Astrocyte of the spinal cord (primary cell): ENCODE results near the gene TPK1.

Experiments
- DNase-seq: peaks from one replicate; pipeline ENCODE4 v3.0.0; 2011; ENCODE audit warnings: low read depth, low spot score
- H3K4me3 ChIP-seq: 2 replicates; pipeline ENCODE4 v1.5.1; 2011; ENCODE audit warnings: low read depth, mild to moderate bottlenecking, low read length, moderate library complexity
- CTCF ChIP-seq: IDR thresholded peaks from 2 replicates; pipeline ENCODE4 v1.5.1; 2012; ENCODE audit warnings: low read depth, mild to moderate bottlenecking, low read length, inconsistent platforms
- in situ Hi-C: cut with HindIII; loops from 2 replicates; pipeline ENCODE4 v1.10.0; 2017; ENCODE audit warnings: low sequenced_read_pairs

TPK1 gene

GRCh38 chr7:144459635-144460034 lies 376.2 kb downstream of the TPK1 start:
- in situ Hi-C loops = no loop called here
- DNase-seq = no peak
- H3K4me3 ChIP-seq = no peak overlapping the region
- TF ChIP-seq CTCF = no peak

GRCh38 chr7:144455040-144455404 lies 380.8 kb downstream of the TPK1 start:
- no peak overlapping the region for H3K4me3 ChIP-seq
- in situ Hi-C loops = no loop called here
- no peak for DNase-seq
- TF ChIP-seq CTCF = no peak

GRCh38 chr7:144454256-144455039 lies 381.4 kb downstream of the TPK1 start:
- peak; percentile 43 for TF ChIP-seq CTCF

GRCh38 chr7:144452064-144452463 lies 383.8 kb downstream of the TPK1 start:
- no peak overlapping the region for H3K4me3 ChIP-seq
- TF ChIP-seq CTCF = no peak
- no peak for DNase-seq
- in situ Hi-C loops = no loop called here

More at GRCh38 chr7:144454256-144455039, 381.4 kb downstream of the TPK1 start:
- peak; percentile 2 for DNase-seq
- in situ Hi-C loops = no loop called here
- H3K4me3 ChIP-seq = no peak overlapping the region

- no peak for TF ChIP-seq CTCF
- no peak overlapping the region for H3K4me3 ChIP-seq
- DNase-seq = no peak
- in situ Hi-C loops = no loop called here
Measured at GRCh38 chr7:144445590-144445989, 390.3 kb downstream of the TPK1 start.

GRCh38 chr7:144439717-144440205 lies 396.1 kb downstream of the TPK1 start:
- no peak for TF ChIP-seq CTCF
- no peak overlapping the region for H3K4me3 ChIP-seq
- no peak for DNase-seq
- in situ Hi-C loops = no loop called here

- no peak for DNase-seq
- H3K4me3 ChIP-seq = no peak overlapping the region
- TF ChIP-seq CTCF = no peak
- in situ Hi-C loops = no loop called here
Measured at GRCh38 chr7:144438759-144439158, 397.1 kb downstream of the TPK1 start.
